Adrenal gland (tissue), 5 donors: ENCODE measurements around the gene MBD2.

Experiments
- CTCF ChIP-seq, 6 experiments: fragments of 450-650 bp in 4 of 6; fragments of 200-600 bp in 2 of 6; sonication (generic) in 1 of 6; IDR thresholded peaks; 1 replicate in 5 of 6; 2 replicates in 1 of 6; pipeline versions ENCODE4 v1.5.1 to v1.8.0; 2016 to 2021; ENCODE audit warnings: antibody characterized with exemption in 6 of 6, mild to moderate bottlenecking in 2 of 6, moderate library complexity in 1 of 6
- POLR2A ChIP-seq, 2 donors: fragments of 450-650 bp; IDR thresholded peaks; one replicate each; pipeline ENCODE4 v1.6.1; 2017; ENCODE audit warnings: antibody characterized with exemption in 2 of 2, mild to moderate bottlenecking in 2 of 2, moderate library complexity in 1 of 2
- donor health status: DM: no; HTN: no; CAD: no.

- TF ChIP-seq CTCF (IDR thresholded peaks at IDR 0.05) (no peak), POLR2A (IDR thresholded peaks at IDR 0.05) (no peak)
Measured at GRCh38 chr18:54197747-54198411, 26.6 kb downstream of the MBD2 start.
